Psoas muscle (tissue), 8 donors: Measurements from ENCODE around the gene EVX1. TPM values are rescaled to one million over a fixed set of nuclear protein-coding genes. Genes with fewer than 3 reads are reported as not detected.

Source experiments
- ATAC-seq, 4 donors: fragments of 200-7000 bp; cut with Tn5 transposase; one replicate each; pipeline ENCODE4 v1.9.1; 2020; ENCODE audit warnings: moderate library complexity in 3 of 4, mild to moderate bottlenecking in 2 of 4
- DNase-seq, 2 donors: peaks; one replicate each; pipeline ENCODE4 v3.0.0-alpha.2; 2020
- H3K27ac ChIP-seq: fragments of 200-600 bp; one replicate; pipeline ENCODE4 v1.8.0; 2022
- H3K27me3 ChIP-seq, 3 donors: fragments of 200-600 bp in 1 of 3; one replicate each; pipeline versions ENCODE4 v1.6.1 to v1.8.0; 2013 to 2022; ENCODE audit warnings: low read length in 2 of 3, mild to moderate bottlenecking in 2 of 3, moderate library complexity in 1 of 3; ENCODE audit not compliant: insufficient read depth in 3 of 3
- H3K36me3 ChIP-seq, 2 donors: fragments of 200-600 bp in 1 of 2; one replicate each; pipeline versions ENCODE4 v1.6.1 to v1.8.0; 2013 to 2022; ENCODE audit warnings: low read depth in 1 of 2, mild to moderate bottlenecking in 1 of 2, moderate library complexity in 1 of 2; ENCODE audit not compliant: insufficient read depth in 1 of 2
- H3K4me1 ChIP-seq: fragments of 200-600 bp; one replicate; pipeline ENCODE4 v1.8.0; 2022
- H3K4me3 ChIP-seq: fragments of 200-600 bp; one replicate; pipeline ENCODE4 v1.8.0; 2022; ENCODE audit warnings: mild to moderate bottlenecking
- H3K9me3 ChIP-seq: fragments of 200-600 bp; one replicate; pipeline ENCODE4 v1.8.0; 2022
- CTCF ChIP-seq: fragments of 200-600 bp; IDR thresholded peaks from one replicate; pipeline ENCODE4 v1.8.0; 2022; ENCODE audit warnings: antibody characterized with exemption
- WGBS, 3 donors: extraction: QIAGEN DNeasy Blood & Tissue Kit; methylation state at CpG; one replicate each; pipeline versions ENCODE4 v1.1.6 to v1.1.7; 2013; 5-methylcytosine and 5-hydroxymethylcytosine counted together
- intact Hi-C, 2 donors: fragments of 100-400 bp; cut with DNase I; formaldehyde crosslinking; loops; one replicate each; pipeline versions ENCODE4 v1.11.0 to v1.14.2; 2022
- polyA plus RNA-seq, 3 donors: library from polyadenylated mRNA; stranded (reverse); fragments of 200-250 nt; gene quantifications; one replicate each; pipeline ENCODE4 v1.2.3, GENCODE V29; 2013
- total RNA-seq, 4 donors: library from RNA; stranded (reverse); fragmentation: NEBNext Ultra II Directional in 2 of 4; extraction: Animal tissue kit (Norgen Biotek cat#: 25700) in 2 of 4; gene quantifications; one replicate each; pipeline versions ENCODE4 v1.2.1 to v1.2.4, GENCODE V29; 2021 to 2023
- donor health status: healthy with polysubstance abuse.
- donor health status: DM: no; HTN: no; CAD: no; lungs with moderate emphysema.
- donor health status: Bipolar disorder and iron deficiency.
- donor health status: healthy.
- donor health status: DM: yes; HTN: yes; CAD: no.
- donor health status: DM: no; HTN: no; CAD: no.
- donor health status: DM: no; HTN: no; CAD: no.
- donor health status: DM: yes; HTN: yes; CAD: no.

Gene EVX1
- total and polyA plus RNA-seq, 7 donors, result not detected

DNA sequence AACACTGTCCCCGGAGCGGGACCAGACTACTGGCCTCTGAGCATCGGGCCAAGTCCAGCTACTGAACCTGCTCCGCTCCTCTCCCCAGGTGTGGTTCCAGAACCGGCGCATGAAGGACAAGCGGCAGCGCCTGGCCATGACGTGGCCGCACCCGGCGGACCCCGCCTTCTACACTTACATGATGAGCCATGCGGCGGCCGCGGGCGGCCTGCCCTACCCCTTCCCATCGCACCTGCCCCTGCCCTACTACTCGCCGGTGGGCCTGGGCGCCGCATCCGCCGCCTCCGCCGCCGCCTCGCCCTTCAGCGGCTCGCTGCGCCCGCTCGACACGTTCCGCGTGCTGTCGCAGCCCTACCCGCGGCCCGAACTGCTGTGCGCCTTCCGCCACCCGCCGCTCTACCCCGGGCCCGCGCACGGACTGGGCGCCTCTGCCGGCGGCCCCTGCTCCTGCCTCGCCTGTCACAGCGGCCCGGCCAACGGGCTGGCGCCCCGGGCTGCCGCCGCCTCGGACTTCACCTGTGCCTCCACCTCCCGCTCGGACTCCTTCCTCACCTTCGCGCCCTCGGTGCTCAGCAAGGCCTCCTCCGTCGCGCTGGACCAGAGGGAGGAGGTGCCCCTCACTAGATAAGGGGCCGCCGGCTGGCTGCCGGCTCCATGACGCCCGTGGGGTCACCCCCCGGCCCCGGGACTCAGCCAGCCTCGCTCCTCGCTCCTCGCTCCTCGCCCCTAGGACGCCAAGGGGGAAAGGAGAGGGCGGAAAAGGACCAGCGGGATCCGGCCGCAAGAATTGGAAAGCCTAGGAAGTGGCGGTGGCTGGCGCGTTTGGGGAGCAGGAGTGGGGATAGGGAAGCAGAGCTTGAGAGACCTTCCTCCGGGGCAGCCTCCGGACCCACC is 3.4 kb downstream of the EVX1 start:
- intact Hi-C loops, result loop anchor here in 1 of 2 donors (5.0 kb wide), 1 partner anchor 146 kb away; no protein-coding TSS in a partner anchor
- Histone ChIP-seq H3K4me1 (peaks cover 23% of the 10 kb centered on the region), H3K27me3 (peaks cover 0 to 100% (median 69%) of the 10 kb centered on the region in 3 donors), H3K36me3 (no peaks in the 10 kb centered on the region), H3K4me3 (peak overlapping the region; percentile 57), H3K9me3 (no peaks in the 10 kb centered on the region), H3K27ac (no peak overlapping the region)
- DNase-seq, result peak in 1 of 2 donors; percentile 58
- WGBS, 3 donors, result 3 to 4% (median 3%) methylated on average over 43 to 90 of the region's 90 CpGs
- no peak for TF ChIP-seq CTCF
- ATAC-seq, result peak; percentile 32 to 64 (median 61)

DNA sequence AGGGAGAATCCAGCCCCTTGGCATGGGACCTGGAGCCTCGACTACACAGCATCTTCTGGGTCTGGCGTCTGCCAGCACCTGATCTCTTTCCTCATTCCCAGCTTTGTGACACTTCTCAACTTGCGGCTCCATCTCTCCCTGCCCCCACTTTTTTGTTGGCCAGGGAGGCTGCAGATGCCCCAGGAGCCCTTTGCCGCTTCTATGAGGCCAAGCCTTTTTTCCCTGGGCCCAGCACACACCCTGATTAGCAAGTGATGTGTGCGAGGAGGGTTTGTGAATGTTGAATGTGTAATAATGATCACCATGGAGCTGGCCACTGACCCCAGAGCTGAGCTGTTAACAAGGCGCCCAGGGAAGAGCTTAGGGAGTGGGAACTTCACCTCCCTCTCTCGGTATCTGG is 4.4 kb downstream of the EVX1 start:
- no peak for ATAC-seq
- H3K4me1 ChIP-seq, result peaks cover 32% of the 10 kb centered on the region
- 55 to 63% (median 59%) methylated on average over 7 of the region's 7 CpGs for WGBS, 3 donors

GRCh38 chr7:27247452-27248426 is 5.1 kb downstream of the EVX1 start:
- Histone ChIP-seq H3K9me3 (no peaks in the 10 kb centered on the region), H3K4me1 (peaks cover 27% of the 10 kb centered on the region), H3K27me3 (peaks cover 0 to 99% (median 72%) of the 10 kb centered on the region in 3 donors), H3K27ac (no peak overlapping the region), H3K36me3 (no peaks in the 10 kb centered on the region), H3K4me3 (no peak overlapping the region)
- no peak for TF ChIP-seq CTCF
- DNase-seq (no peak), ATAC-seq (no peak)
- WGBS, 3 donors, result 51 to 55% (median 54%) methylated on average over 4 of the region's 4 CpGs
- intact Hi-C loops, result loop anchor here in 1 of 2 donors (5.0 kb wide), 1 partner anchor 145 kb away; no protein-coding TSS in a partner anchor

More for the DNA sequence above, 4.4 kb downstream of the EVX1 start:
- H3K9me3 ChIP-seq, result no peaks in the 10 kb centered on the region
- DNase-seq, result no peak
- no peak for TF ChIP-seq CTCF
- no peak overlapping the region for H3K4me3 ChIP-seq
- H3K36me3 ChIP-seq, result no peaks in the 10 kb centered on the region
- intact Hi-C loops, result loop anchor here in 1 of 2 donors (5.0 kb wide), 1 partner anchor 145 kb away; no protein-coding TSS in a partner anchor
- H3K27me3 ChIP-seq, result peaks cover 0 to 100% (median 71%) of the 10 kb centered on the region in 3 donors
- H3K27ac ChIP-seq, result no peak overlapping the region

DNA sequence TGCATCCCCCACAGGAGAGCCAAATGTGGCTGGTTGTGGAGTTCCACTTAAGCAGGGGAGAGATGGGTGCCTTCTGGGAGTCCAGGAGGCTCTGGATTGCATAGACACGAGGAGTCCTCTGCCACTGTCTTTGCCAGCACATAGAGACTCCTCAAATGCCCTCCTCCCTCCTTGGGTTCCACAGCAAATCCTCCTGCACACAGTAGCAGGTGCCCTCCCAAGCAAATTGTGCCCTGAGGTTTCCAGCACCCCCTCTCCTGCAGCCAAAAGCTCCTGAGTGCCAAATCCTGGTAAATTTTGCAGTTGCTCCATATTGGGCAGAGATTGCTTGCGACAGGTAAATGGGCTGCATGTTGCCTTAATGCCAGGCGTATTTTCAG is 5.8 kb downstream of the EVX1 start:
- DNase-seq (no peak), ATAC-seq (no peak)
- Histone ChIP-seq H3K27me3 (peaks cover under 1 to 99% (median 68%) of the 10 kb centered on the region in 3 donors), H3K4me1 (peaks cover 20% of the 10 kb centered on the region), H3K4me3 (no peak overlapping the region), H3K36me3 (no peaks in the 10 kb centered on the region), H3K9me3 (no peaks in the 10 kb centered on the region), H3K27ac (no peak overlapping the region)
- no peak for TF ChIP-seq CTCF
- intact Hi-C loops, result loop anchor here in 1 of 2 donors (5.0 kb wide), 1 partner anchor 144 kb away; no protein-coding TSS in a partner anchor
- 57 to 65% (median 64%) methylated on average over 3 of the region's 3 CpGs for WGBS, 3 donors
